DOHH2 (cell line): Measurements from ENCODE around the gene NHLRC2.
"Not testable (repeated sequence)": the region's sequence is repeated elsewhere in the genome, so short reads cannot be mapped to it uniquely, and the experiment has no call there.

ENCODE experiments used
- H3F3A ChIP-seq: fragments of 200-600 bp; sonication (generic), shearing (Covaris generic); 2 replicates; pipeline ENCODE4 v1.6.0; 2016; ENCODE audit warnings: antibody characterized with exemption, mild to moderate bottlenecking; ENCODE audit not compliant: control insufficient read depth, insufficient read depth
- H3K27ac ChIP-seq: fragments of 200-600 bp; sonication (generic); 2 replicates; pipeline ENCODE4 v1.5.1; 2014; ENCODE audit warnings: low read depth, mild to moderate bottlenecking, low read length, moderate library complexity
- H3K27me3 ChIP-seq: fragments of 200-600 bp; sonication (generic); 2 replicates; pipeline ENCODE4 v1.6.1; 2014; ENCODE audit warnings: mild to moderate bottlenecking, low read length, mixed read lengths; ENCODE audit not compliant: control insufficient read depth
- H3K36me3 ChIP-seq: fragments of 200-600 bp; sonication (generic); 2 replicates; pipeline ENCODE4 v1.6.1; 2014; ENCODE audit warnings: mild to moderate bottlenecking, low read length, moderate library complexity, mixed read lengths; ENCODE audit not compliant: control insufficient read depth
- H3K4me1 ChIP-seq: fragments of 200-600 bp; sonication (generic); 2 replicates; pipeline ENCODE4 v1.6.1; 2014; ENCODE audit warnings: mild to moderate bottlenecking, low read length, mixed read lengths; ENCODE audit not compliant: control insufficient read depth
- H3K4me2 ChIP-seq: fragments of 200-600 bp; sonication (generic); 2 replicates; pipeline ENCODE4 v1.6.0; 2014; ENCODE audit warnings: mild to moderate bottlenecking, low read length, moderate library complexity
- H3K4me3 ChIP-seq: fragments of 200-600 bp; sonication (generic); 2 replicates; pipeline ENCODE4 v1.5.1; 2014; ENCODE audit warnings: mild to moderate bottlenecking, low read length, mixed read lengths
- H3K79me2 ChIP-seq: fragments of 200-600 bp; sonication (generic); 2 replicates; pipeline ENCODE4 v1.6.1; 2014; ENCODE audit warnings: mild to moderate bottlenecking, low read length, mixed read lengths; ENCODE audit not compliant: control insufficient read depth
- H3K9me2 ChIP-seq: fragments of 200-600 bp; sonication (generic); replicated peaks from 2 replicates; pipeline ENCODE4 v1.6.1; 2014; ENCODE audit warnings: mild to moderate bottlenecking, low read length, mixed read lengths; ENCODE audit not compliant: control insufficient read depth
- H3K9me3 ChIP-seq: fragments of 200-600 bp; sonication (generic); 2 replicates; pipeline ENCODE4 v1.6.1; 2014; ENCODE audit warnings: antibody characterized with exemption, low read length, mixed read lengths; ENCODE audit not compliant: control insufficient read depth, insufficient read depth
- H4K20me1 ChIP-seq: fragments of 200-600 bp; sonication (generic); 2 replicates; pipeline ENCODE4 v1.6.0; 2014; ENCODE audit warnings: low read depth, mild to moderate bottlenecking, antibody characterized with exemption, low read length, moderate library complexity; ENCODE audit not compliant: control insufficient read depth, insufficient read depth
- CTCF ChIP-seq: fragments of 200-600 bp; sonication (generic); IDR thresholded peaks from one replicate; pipeline ENCODE4 v1.5.1; 2014; ENCODE audit warnings: antibody characterized with exemption, mild to moderate bottlenecking, low read depth, low read length; ENCODE audit not compliant: poor library complexity, severe bottlenecking
- EZH2phosphoT487 ChIP-seq: fragments of 200-600 bp; sonication (generic); IDR thresholded peaks from 2 replicates; pipeline ENCODE4 v1.6.1; 2017; ENCODE audit warnings: borderline replicate concordance, mild to moderate bottlenecking, antibody characterized with exemption, low read length, moderate library complexity, mixed read lengths

Gene NHLRC2

GRCh38 chr10:113823389-113823788, 31.1 kb upstream of the NHLRC2 start:
- no peak overlapping the region for H3K4me2 ChIP-seq
- no peaks in the 10 kb centered on the region for H3K9me2 ChIP-seq
- peaks cover under 1% of the 10 kb centered on the region; the same call in 1 of the 2 replicates for H3K9me3 ChIP-seq
- no peaks in the 10 kb centered on the region for H3K36me3 ChIP-seq
- H3F3A ChIP-seq: no peaks in the 10 kb centered on the region
- no peaks in the 10 kb centered on the region for H3K27me3 ChIP-seq
- H4K20me1 ChIP-seq: no peaks in the 10 kb centered on the region
- no peaks in the 10 kb centered on the region for H3K79me2 ChIP-seq
- TF ChIP-seq CTCF (no peak), EZH2phosphoT487 (no peak)
- no peak overlapping the region for H3K27ac ChIP-seq
- H3K4me1 ChIP-seq: peaks cover under 1% of the 10 kb centered on the region
- H3K4me3 ChIP-seq: no peak overlapping the region

GRCh38 chr10:113825791-113826190, 28.7 kb upstream of the NHLRC2 start:
- H3K9me2 ChIP-seq: no peaks in the 10 kb centered on the region
- H3K4me1 ChIP-seq: peaks cover 5% of the 10 kb centered on the region
- H3F3A ChIP-seq: no peaks in the 10 kb centered on the region
- H3K4me3 ChIP-seq: no peak overlapping the region
- H4K20me1 ChIP-seq: no peaks in the 10 kb centered on the region
- TF ChIP-seq CTCF (no peak), EZH2phosphoT487 (no peak)
- peaks cover 5% of the 10 kb centered on the region; the same call in 1 of the 2 replicates for H3K9me3 ChIP-seq
- no peaks in the 10 kb centered on the region for H3K36me3 ChIP-seq
- no peaks in the 10 kb centered on the region for H3K79me2 ChIP-seq
- H3K27me3 ChIP-seq: no peaks in the 10 kb centered on the region
- H3K4me2 ChIP-seq: no peak overlapping the region
- no peak overlapping the region for H3K27ac ChIP-seq

GRCh38 chr10:113828567-113828966, 25.9 kb upstream of the NHLRC2 start:
- H3K79me2 ChIP-seq, H3K4me1 ChIP-seq, H3K9me3 ChIP-seq, H3K4me2 ChIP-seq, H3K36me3 ChIP-seq, H4K20me1 ChIP-seq, H3K4me3 ChIP-seq, H3K27ac ChIP-seq, H3K9me2 ChIP-seq, H3K27me3 ChIP-seq, H3F3A ChIP-seq: not testable (repeated sequence)

- Histone ChIP-seq H4K20me1 (no peaks in the 10 kb centered on the region), H3K36me3 (peaks cover 11% of the 10 kb centered on the region; the same call in 1 of the 2 replicates), H3K79me2 (no peaks in the 10 kb centered on the region), H3K9me2 (no peaks in the 10 kb centered on the region), H3K27me3 (no peaks in the 10 kb centered on the region), H3F3A (no peaks in the 10 kb centered on the region), H3K4me3 (no peak overlapping the region), H3K9me3 (no peaks in the 10 kb centered on the region), H3K4me2 (no peak overlapping the region), H3K27ac (no peak overlapping the region), H3K4me1 (peaks cover 8% of the 10 kb centered on the region)
- TF ChIP-seq CTCF: no peak
- no peak for TF ChIP-seq EZH2phosphoT487
Measured at GRCh38 chr10:113842171-113842570, 12.3 kb upstream of the NHLRC2 start.
